Measurements from ENCODE around the gene ITGB3. TPM values are rescaled to one million over a fixed set of nuclear protein-coding genes. Genes with fewer than 3 reads are reported as not detected.

ITGB3 gene
- total and polyA plus RNA-seq, 5 donors from 2014 or later = 0.05 to 18.4 TPM; not detected in 3

GRCh38 chr17:47273245-47273644, 19.6 kb downstream of the ITGB3 start:
- DNase-seq = no peak

DNA sequence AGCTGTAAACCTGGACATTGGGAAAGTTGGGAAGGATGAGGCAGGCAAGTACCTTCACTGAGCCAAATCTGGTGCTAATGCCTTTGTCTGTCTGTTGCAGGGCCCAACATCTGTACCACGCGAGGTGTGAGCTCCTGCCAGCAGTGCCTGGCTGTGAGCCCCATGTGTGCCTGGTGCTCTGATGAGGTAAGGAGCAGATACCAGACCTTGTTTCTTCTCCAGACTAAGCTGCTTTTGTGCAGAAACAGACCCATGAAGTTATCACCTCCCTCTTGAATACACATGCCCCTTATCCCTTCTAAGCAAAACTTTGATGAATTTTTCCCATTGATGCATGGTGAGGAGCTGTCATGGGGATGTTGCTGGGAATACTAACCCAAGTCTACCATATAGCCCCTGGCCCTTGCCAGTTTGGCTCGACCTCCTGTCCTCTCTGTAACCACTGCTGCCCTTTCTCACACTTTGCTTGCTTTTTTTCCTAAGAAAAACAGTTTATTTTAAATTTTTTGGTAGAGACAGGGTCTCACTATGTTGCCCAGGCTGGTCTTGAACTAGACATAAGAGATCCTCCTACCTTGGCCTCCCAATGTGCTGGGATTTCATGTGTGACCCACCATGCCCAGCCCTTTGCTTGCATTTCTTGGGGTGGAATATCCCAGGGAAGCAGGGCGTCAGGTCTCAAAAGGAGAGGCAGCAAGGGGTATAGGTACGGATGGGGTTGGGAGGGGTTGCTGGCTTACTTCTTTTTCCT, 20.9 kb downstream of the ITGB3 start:
- peaks cover 2% of the 10 kb centered on the region for H3K36me3 Mint-ChIP-seq
- H3K9me3 Mint-ChIP-seq = peaks cover 0 to 3% (median 0%) of the 10 kb centered on the region in 7 donors
- no peak for DNase-seq
- H3K4me3 Mint-ChIP-seq = no peak overlapping the region
- H3K4me3 ChIP-seq (ENCODE audit: low read depth, low read length) = no peak overlapping the region
- H3K27me3 ChIP-seq (ENCODE audit: control insufficient read depth, insufficient read depth, low read length) = no peaks in the 10 kb centered on the region
- no peaks in the 10 kb centered on the region for H3K9me3 ChIP-seq (ENCODE audit: control insufficient read depth in 2 of 2, low read length in 2 of 2)
- H3K4me1 Mint-ChIP-seq = peaks cover 2 to 6% (median 5%) of the 10 kb centered on the region in 4 donors
- H3K27ac ChIP-seq (ENCODE audit: insufficient read depth, low read length, poor library complexity, severe bottlenecking) = no peak overlapping the region
- H3K4me1 ChIP-seq (ENCODE audit: control insufficient read depth, insufficient read depth, low read length, poor library complexity, severe bottlenecking) = no peaks in the 10 kb centered on the region
- H3K27ac Mint-ChIP-seq = no peak overlapping the region
- H3K27me3 Mint-ChIP-seq = peaks cover 12% of the 10 kb centered on the region
- ATAC-seq (ENCODE audit: low read depth in 2 of 2) = no peak
- H3K36me3 ChIP-seq (ENCODE audit: control insufficient read depth, insufficient read depth, low read length) = no peaks in the 10 kb centered on the region

More at GRCh38 chr17:47273245-47273644, 19.6 kb downstream of the ITGB3 start:
- H3K36me3 ChIP-seq (ENCODE audit: control insufficient read depth, insufficient read depth, low read length) = no peaks in the 10 kb centered on the region
- Mint-ChIP-seq H3K4me1 (no peaks in the 10 kb centered on the region), H3K4me3 (no peak overlapping the region), H3K9me3 (peaks cover 0 to 7% (median 0%) of the 10 kb centered on the region in 7 donors), H3K27me3 (peaks cover 12% of the 10 kb centered on the region), H3K36me3 (peaks cover 4% of the 10 kb centered on the region), H3K27ac (no peak overlapping the region)
- H3K27ac ChIP-seq (ENCODE audit: insufficient read depth, low read length, poor library complexity, severe bottlenecking) = no peak overlapping the region
- no peaks in the 10 kb centered on the region for H3K9me3 ChIP-seq (ENCODE audit: control insufficient read depth in 2 of 2, low read length in 2 of 2)
- no peaks in the 10 kb centered on the region for H3K4me1 ChIP-seq (ENCODE audit: control insufficient read depth, insufficient read depth, low read length, poor library complexity, severe bottlenecking)
- no peaks in the 10 kb centered on the region for H3K27me3 ChIP-seq (ENCODE audit: control insufficient read depth, insufficient read depth, low read length)
- no peak for ATAC-seq (ENCODE audit: low read depth in 2 of 2)
- H3K4me3 ChIP-seq (ENCODE audit: low read depth, low read length) = no peak overlapping the region

DNA sequence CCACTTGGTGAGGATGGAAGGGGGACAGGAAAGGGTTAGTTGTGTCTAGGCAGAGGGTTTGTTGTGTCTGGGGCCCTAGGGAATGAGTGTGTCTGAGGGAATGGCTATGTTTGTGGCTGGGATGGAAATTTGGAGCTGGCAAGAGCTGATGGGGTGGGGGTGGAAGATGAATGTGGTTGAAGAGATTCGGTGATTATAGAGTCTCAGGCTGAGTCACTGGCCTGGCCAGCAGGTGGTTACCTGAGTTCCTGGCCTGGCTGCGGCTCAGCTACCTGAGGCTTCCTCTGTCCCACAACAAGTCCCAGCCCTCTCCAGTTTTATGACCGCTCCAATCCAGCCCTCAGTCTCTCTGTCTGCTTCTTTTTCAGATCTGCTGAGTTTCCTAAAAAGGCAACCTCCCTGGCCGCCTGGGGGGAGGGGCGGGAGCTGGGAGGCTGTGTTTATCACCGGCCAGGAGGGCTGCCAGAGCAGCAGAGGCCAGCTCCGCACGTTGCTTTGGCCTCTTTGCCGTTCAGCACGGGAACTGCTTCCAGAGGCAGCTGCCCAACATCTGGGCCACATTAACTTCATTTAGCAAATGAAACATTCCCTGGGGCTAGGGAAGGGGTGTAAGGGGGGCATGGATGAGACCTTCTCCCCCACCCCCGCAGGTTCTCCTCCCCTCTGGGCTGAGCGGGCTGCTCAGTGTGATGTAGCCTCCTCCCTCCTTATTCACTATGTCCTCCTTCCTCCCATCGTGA, 21.8 kb downstream of the ITGB3 start:
- Mint-ChIP-seq H3K4me1 (peaks cover 2 to 6% (median 5%) of the 10 kb centered on the region in 4 donors), H3K27ac (no peak overlapping the region), H3K27me3 (peaks cover 8% of the 10 kb centered on the region), H3K9me3 (no peaks in the 10 kb centered on the region), H3K36me3 (no peaks in the 10 kb centered on the region), H3K4me3 (no peak overlapping the region)
- ATAC-seq (ENCODE audit: low read depth in 2 of 2) = no peak
- H3K4me3 ChIP-seq (ENCODE audit: low read depth, low read length) = no peak overlapping the region
- H3K27ac ChIP-seq (ENCODE audit: insufficient read depth, low read length, poor library complexity, severe bottlenecking) = no peak overlapping the region
- H3K36me3 ChIP-seq (ENCODE audit: control insufficient read depth, insufficient read depth, low read length) = no peaks in the 10 kb centered on the region
- H3K4me1 ChIP-seq (ENCODE audit: control insufficient read depth, insufficient read depth, low read length, poor library complexity, severe bottlenecking) = no peaks in the 10 kb centered on the region
- DNase-seq = no peak
- no peaks in the 10 kb centered on the region for H3K9me3 ChIP-seq (ENCODE audit: control insufficient read depth in 2 of 2, low read length in 2 of 2)
- H3K27me3 ChIP-seq (ENCODE audit: control insufficient read depth, insufficient read depth, low read length) = no peaks in the 10 kb centered on the region

DNA sequence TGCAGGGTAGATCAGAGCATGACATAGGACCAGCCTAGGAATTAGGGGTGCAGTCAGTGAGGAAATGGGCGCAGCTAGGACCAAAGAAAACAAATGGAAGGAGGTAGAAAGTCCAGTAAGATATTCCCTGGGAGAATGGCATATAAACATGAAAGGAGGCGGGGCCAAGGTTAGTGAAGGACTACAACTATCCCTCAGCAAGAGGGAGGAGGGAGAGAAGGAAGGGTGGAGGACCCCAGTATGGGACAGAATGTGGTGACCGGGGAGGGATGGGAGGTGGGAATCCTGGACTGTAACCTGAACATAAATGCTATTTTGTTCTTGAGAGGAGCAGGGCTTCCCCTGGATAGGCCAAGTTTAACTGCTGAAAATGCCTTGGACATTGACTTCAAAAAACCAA, 22.8 kb downstream of the ITGB3 start:
- H3K4me3 Mint-ChIP-seq = no peak overlapping the region
- H3K9me3 Mint-ChIP-seq = no peaks in the 10 kb centered on the region
- no peaks in the 10 kb centered on the region for H3K4me1 ChIP-seq (ENCODE audit: control insufficient read depth, insufficient read depth, low read length, poor library complexity, severe bottlenecking)
- no peaks in the 10 kb centered on the region for H3K9me3 ChIP-seq (ENCODE audit: control insufficient read depth in 2 of 2, low read length in 2 of 2)
- H3K4me3 ChIP-seq (ENCODE audit: low read depth, low read length) = no peak overlapping the region
- no peaks in the 10 kb centered on the region for H3K36me3 Mint-ChIP-seq
- peaks cover 11% of the 10 kb centered on the region for H3K27me3 Mint-ChIP-seq
- DNase-seq = no peak
- H3K27ac ChIP-seq (ENCODE audit: insufficient read depth, low read length, poor library complexity, severe bottlenecking) = no peak overlapping the region
- no peaks in the 10 kb centered on the region for H3K36me3 ChIP-seq (ENCODE audit: control insufficient read depth, insufficient read depth, low read length)
- H3K27me3 ChIP-seq (ENCODE audit: control insufficient read depth, insufficient read depth, low read length) = no peaks in the 10 kb centered on the region
- peaks cover 2 to 6% (median 5%) of the 10 kb centered on the region in 4 donors for H3K4me1 Mint-ChIP-seq
- no peak for ATAC-seq (ENCODE audit: low read depth in 2 of 2)
- H3K27ac Mint-ChIP-seq = no peak overlapping the region

DNA sequence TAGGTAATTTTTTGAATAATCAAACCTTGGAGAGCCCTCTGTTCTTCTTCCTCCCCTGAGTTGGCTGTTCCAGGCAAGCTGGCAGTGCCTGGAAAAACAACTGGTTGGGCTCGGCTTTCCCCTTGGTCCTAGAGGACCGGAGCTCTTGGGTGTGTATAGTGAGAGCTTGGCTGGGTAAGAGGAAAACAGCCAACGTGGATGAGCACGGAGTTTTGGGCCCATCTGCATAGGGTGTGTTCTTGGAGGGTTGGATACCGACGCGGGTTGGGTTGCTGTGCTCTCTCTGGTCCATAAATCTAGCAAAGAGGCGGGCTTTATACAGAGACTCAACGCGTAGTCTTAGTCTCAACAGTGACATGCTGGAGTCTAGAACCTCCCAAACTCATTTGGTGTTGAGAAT, 23.2 kb downstream of the ITGB3 start:
- H3K9me3 Mint-ChIP-seq = no peaks in the 10 kb centered on the region
- Histone ChIP-seq H3K4me1 (ENCODE audit: control insufficient read depth, insufficient read depth, low read length, poor library complexity, severe bottlenecking) (no peaks in the 10 kb centered on the region), H3K27ac (ENCODE audit: insufficient read depth, low read length, poor library complexity, severe bottlenecking) (no peak overlapping the region), H3K4me3 (ENCODE audit: low read depth, low read length) (no peak overlapping the region), H3K9me3 (ENCODE audit: control insufficient read depth in 2 of 2, low read length in 2 of 2) (no peaks in the 10 kb centered on the region), H3K36me3 (ENCODE audit: control insufficient read depth, insufficient read depth, low read length) (no peaks in the 10 kb centered on the region), H3K27me3 (ENCODE audit: control insufficient read depth, insufficient read depth, low read length) (no peaks in the 10 kb centered on the region)
- no peak for DNase-seq
- H3K27me3 Mint-ChIP-seq = peaks cover 13% of the 10 kb centered on the region
- H3K4me3 Mint-ChIP-seq = no peak overlapping the region
- peaks cover 2 to 6% (median 5%) of the 10 kb centered on the region in 4 donors for H3K4me1 Mint-ChIP-seq
- H3K27ac Mint-ChIP-seq = no peak overlapping the region
- ATAC-seq (ENCODE audit: low read depth in 2 of 2) = no peak
- no peaks in the 10 kb centered on the region for H3K36me3 Mint-ChIP-seq

- no peaks in the 10 kb centered on the region for H3K9me3 Mint-ChIP-seq
- no peak overlapping the region for H3K4me3 Mint-ChIP-seq
- Histone ChIP-seq H3K27ac (ENCODE audit: insufficient read depth, low read length, poor library complexity, severe bottlenecking) (no peak overlapping the region), H3K9me3 (ENCODE audit: control insufficient read depth in 2 of 2, low read length in 2 of 2) (no peaks in the 10 kb centered on the region), H3K27me3 (ENCODE audit: control insufficient read depth, insufficient read depth, low read length) (no peaks in the 10 kb centered on the region), H3K4me1 (ENCODE audit: control insufficient read depth, insufficient read depth, low read length, poor library complexity, severe bottlenecking) (no peaks in the 10 kb centered on the region), H3K4me3 (ENCODE audit: low read depth, low read length) (no peak overlapping the region), H3K36me3 (ENCODE audit: control insufficient read depth, insufficient read depth, low read length) (no peaks in the 10 kb centered on the region)
- H3K27me3 Mint-ChIP-seq = peaks cover 13% of the 10 kb centered on the region
- ATAC-seq (ENCODE audit: low read depth in 2 of 2) (no peak), DNase-seq (no peak)
- peaks cover 2 to 6% (median 5%) of the 10 kb centered on the region in 4 donors for H3K4me1 Mint-ChIP-seq
- H3K27ac Mint-ChIP-seq = no peak overlapping the region
- no peaks in the 10 kb centered on the region for H3K36me3 Mint-ChIP-seq
Observed at GRCh38 chr17:47277921-47278320, 24.3 kb downstream of the ITGB3 start.

GRCh38 chr17:47278561-47278960, 24.9 kb downstream of the ITGB3 start:
- no peaks in the 10 kb centered on the region for H3K9me3 Mint-ChIP-seq
- Histone ChIP-seq H3K4me1 (ENCODE audit: control insufficient read depth, insufficient read depth, low read length, poor library complexity, severe bottlenecking) (no peaks in the 10 kb centered on the region), H3K27ac (ENCODE audit: insufficient read depth, low read length, poor library complexity, severe bottlenecking) (no peak overlapping the region), H3K9me3 (ENCODE audit: control insufficient read depth in 2 of 2, low read length in 2 of 2) (no peaks in the 10 kb centered on the region), H3K36me3 (ENCODE audit: control insufficient read depth, insufficient read depth, low read length) (no peaks in the 10 kb centered on the region), H3K4me3 (ENCODE audit: low read depth, low read length) (no peak overlapping the region), H3K27me3 (ENCODE audit: control insufficient read depth, insufficient read depth, low read length) (no peaks in the 10 kb centered on the region)
- H3K27me3 Mint-ChIP-seq = peaks cover 8% of the 10 kb centered on the region
- ATAC-seq (ENCODE audit: low read depth in 2 of 2) = no peak
- H3K27ac Mint-ChIP-seq = no peak overlapping the region
- H3K36me3 Mint-ChIP-seq = no peaks in the 10 kb centered on the region
- peaks cover 2 to 6% (median 5%) of the 10 kb centered on the region in 4 donors for H3K4me1 Mint-ChIP-seq
- no peak overlapping the region for H3K4me3 Mint-ChIP-seq
- no peak for DNase-seq

Measured in CD4-positive, CD25-positive, alpha-beta regulatory T cell (primary cell).